Thyroid gland (tissue), 4 donors: Measurements from ENCODE around the gene HDAC11. TPM values are rescaled to one million over a fixed set of nuclear protein-coding genes. Genes with fewer than 3 reads are reported as not detected.

ENCODE experiments used
- DNase-seq, 2 donors: peaks; one replicate each; pipeline ENCODE4 v3.0.0-alpha.2; 2019
- H3K27ac ChIP-seq, 3 donors: fragments of 200-600 bp; sonication (generic); 1 replicate in 2 of 3; 2 replicates in 1 of 3; pipeline ENCODE4 v1.5.1; 2016 to 2019; ENCODE audit warnings: mild to moderate bottlenecking in 1 of 3, moderate library complexity in 1 of 3
- H3K27me3 ChIP-seq: fragments of 200-600 bp; sonication (generic); one replicate; pipeline ENCODE4 v1.5.1; 2019
- H3K36me3 ChIP-seq, 2 donors: fragments of 200-600 bp; sonication (generic); one replicate each; pipeline ENCODE4 v1.5.1; 2016 to 2019
- H3K4me1 ChIP-seq, 2 donors: fragments of 200-600 bp; sonication (generic); one replicate each; pipeline ENCODE4 v1.5.1; 2017 to 2019
- H3K4me3 ChIP-seq, 3 donors: fragments of 200-600 bp; sonication (generic); replicated peaks in 1 of 3; 1 replicate in 2 of 3; 2 replicates in 1 of 3; pipeline ENCODE4 v1.5.1; 2016; ENCODE audit warnings: mild to moderate bottlenecking in 1 of 3
- H3K9me3 ChIP-seq: fragments of 200-600 bp; sonication (generic); one replicate; pipeline ENCODE4 v1.5.1; 2017
- CTCF ChIP-seq, 6 experiments: fragments of 200-600 bp in 3 of 6; fragments of 450-650 bp in 3 of 6; sonication (generic) in 3 of 6; IDR thresholded peaks; one replicate each; pipeline ENCODE4 v1.5.1; 2016 to 2019; ENCODE audit warnings: antibody characterized with exemption in 6 of 6, mild to moderate bottlenecking in 2 of 6, inconsistent platforms in 1 of 6, moderate library complexity in 1 of 6
- POLR2A ChIP-seq, 2 donors: fragments of 450-650 bp; IDR thresholded peaks; one replicate each; pipeline ENCODE4 v1.6.1; 2017; ENCODE audit warnings: antibody characterized with exemption in 2 of 2, mild to moderate bottlenecking in 2 of 2, moderate library complexity in 1 of 2
- WGBS, 2 donors: methylation state at CpG; one replicate each; pipeline ENCODE4 v1.1.5; 2017; 5-methylcytosine and 5-hydroxymethylcytosine counted together
- intact Hi-C: fragments of 100-400 bp; cut with DNase I; formaldehyde crosslinking; loops from one replicate; pipeline ENCODE4 v1.15.1; 2023
- total RNA-seq, 4 donors: library from RNA; depleted of rRNA; stranded (reverse); fragments of >200 nt; gene quantifications; one replicate each; pipeline ENCODE4 v1.2.3, GENCODE V29; 2016

HDAC11 gene
- total RNA-seq, 4 donors from 2014 or later = 18.8 to 47.5 (median 30.8) TPM

- no peaks in the 10 kb centered on the region for H3K27me3 ChIP-seq
- intact Hi-C loops = no loop called here
- H3K4me1 ChIP-seq = peaks cover 4 to 10% of the 10 kb centered on the region in 2 donors
- no peak for TF ChIP-seq POLR2A (IDR thresholded peaks at IDR 0.05)
- no peak for TF ChIP-seq CTCF (IDR thresholded peaks at IDR 0.05)
- no peak for DNase-seq
- H3K9me3 ChIP-seq = no peaks in the 10 kb centered on the region
- H3K4me3 ChIP-seq = no peak overlapping the region
- H3K27ac ChIP-seq = no peak overlapping the region
- WGBS, 2 donors = 93 to 94% methylated on average over 5 to 6 of the region's 6 CpGs
- no peaks in the 10 kb centered on the region for H3K36me3 ChIP-seq
These were observed 11.9 kb downstream of the HDAC11 start for GRCh38 chr3:13492048-13492447.

GRCh38 chr3:13492976-13493866 lies 13.1 kb downstream of the HDAC11 start:
- H3K4me1 ChIP-seq = peaks cover 4 to 10% of the 10 kb centered on the region in 2 donors
- intact Hi-C loops = no loop called here

GRCh38 chr3:13493867-13494441 lies 13.8 kb downstream of the HDAC11 start:
- DNase-seq = no peak
- H3K27me3 ChIP-seq = no peaks in the 10 kb centered on the region
- intact Hi-C loops = loop anchor here (2.0 kb wide), 1 partner anchor 155 kb away; no protein-coding TSS in a partner anchor
- H3K36me3 ChIP-seq = no peaks in the 10 kb centered on the region
- peaks cover 4 to 10% of the 10 kb centered on the region in 2 donors for H3K4me1 ChIP-seq
- WGBS, 2 donors = 81 to 88% methylated on average over 9 to 15 of the region's 15 CpGs
- TF ChIP-seq CTCF (IDR thresholded peaks at IDR 0.05) = no peak
- TF ChIP-seq POLR2A (IDR thresholded peaks at IDR 0.05) = no peak
- no peaks in the 10 kb centered on the region for H3K9me3 ChIP-seq
- H3K4me3 ChIP-seq = no peak overlapping the region
- no peak overlapping the region for H3K27ac ChIP-seq

More at GRCh38 chr3:13492976-13493866, 13.1 kb downstream of the HDAC11 start:
- no peak for TF ChIP-seq POLR2A (IDR thresholded peaks at IDR 0.05)
- TF ChIP-seq CTCF (IDR thresholded peaks at IDR 0.05) = no peak
- Histone ChIP-seq H3K9me3 (no peaks in the 10 kb centered on the region), H3K27me3 (no peaks in the 10 kb centered on the region), H3K4me3 (no peak overlapping the region), H3K36me3 (no peaks in the 10 kb centered on the region), H3K27ac (no peak overlapping the region)
- DNase-seq = no peak
- 94% methylated on average over 9 to 13 of the region's 15 CpGs for WGBS, 2 donors

GRCh38 chr3:13494463-13495350 lies 14.6 kb downstream of the HDAC11 start:
- H3K36me3 ChIP-seq = no peaks in the 10 kb centered on the region
- peaks cover 4 to 10% of the 10 kb centered on the region in 2 donors for H3K4me1 ChIP-seq
- WGBS, 2 donors = 73 to 78% methylated on average over 6 to 11 of the region's 11 CpGs
- no peak overlapping the region for H3K27ac ChIP-seq
- intact Hi-C loops = loop anchor here (2.0 kb wide), 1 partner anchor 154 kb away; no protein-coding TSS in a partner anchor
- no peaks in the 10 kb centered on the region for H3K9me3 ChIP-seq
- H3K27me3 ChIP-seq = no peaks in the 10 kb centered on the region
- H3K4me3 ChIP-seq = no peak overlapping the region
- no peak for DNase-seq
- TF ChIP-seq POLR2A (IDR thresholded peaks at IDR 0.05) = no peak
- TF ChIP-seq CTCF (IDR thresholded peaks at IDR 0.05) = peak in 4 of 6 experiments; percentile 21 to 50 (median 26)
